WI38 (cell line): ENCODE results near the gene EDC3.

ENCODE experiments used
- H3K4me3 ChIP-seq: 2 replicates; pipeline ENCODE4 v1.5.1; 2011; ENCODE audit warnings: low read depth, mild to moderate bottlenecking, control low read depth, low read length
- TF ChIP-seq, protein P1 (sequence below): IDR thresholded peaks from 2 replicates; pipeline ENCODE4 v1.5.1; 2012; ENCODE audit warnings: low read depth, mild to moderate bottlenecking, control low read depth, low read length

The EDC3 gene

DNA sequence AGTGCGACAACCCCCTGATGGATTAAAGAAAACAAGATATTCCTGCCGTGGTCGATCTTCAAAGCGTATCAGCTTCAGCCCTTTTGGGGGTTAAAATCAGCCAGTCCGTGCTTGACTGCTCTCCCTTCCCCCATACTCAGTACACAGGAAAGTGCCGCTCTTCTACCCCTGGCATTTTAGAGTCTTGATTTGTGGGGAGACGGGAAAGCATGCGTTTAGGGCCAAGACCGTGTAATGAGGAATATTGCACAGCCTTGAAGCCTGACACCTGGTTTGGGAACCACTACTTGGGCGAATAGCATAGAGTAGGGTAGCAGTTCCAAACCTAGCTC is 540 bp upstream of the EDC3 start:
- H3K4me3 ChIP-seq: peak overlapping the region; percentile 92
- TF ChIP-seq, protein P1, sequence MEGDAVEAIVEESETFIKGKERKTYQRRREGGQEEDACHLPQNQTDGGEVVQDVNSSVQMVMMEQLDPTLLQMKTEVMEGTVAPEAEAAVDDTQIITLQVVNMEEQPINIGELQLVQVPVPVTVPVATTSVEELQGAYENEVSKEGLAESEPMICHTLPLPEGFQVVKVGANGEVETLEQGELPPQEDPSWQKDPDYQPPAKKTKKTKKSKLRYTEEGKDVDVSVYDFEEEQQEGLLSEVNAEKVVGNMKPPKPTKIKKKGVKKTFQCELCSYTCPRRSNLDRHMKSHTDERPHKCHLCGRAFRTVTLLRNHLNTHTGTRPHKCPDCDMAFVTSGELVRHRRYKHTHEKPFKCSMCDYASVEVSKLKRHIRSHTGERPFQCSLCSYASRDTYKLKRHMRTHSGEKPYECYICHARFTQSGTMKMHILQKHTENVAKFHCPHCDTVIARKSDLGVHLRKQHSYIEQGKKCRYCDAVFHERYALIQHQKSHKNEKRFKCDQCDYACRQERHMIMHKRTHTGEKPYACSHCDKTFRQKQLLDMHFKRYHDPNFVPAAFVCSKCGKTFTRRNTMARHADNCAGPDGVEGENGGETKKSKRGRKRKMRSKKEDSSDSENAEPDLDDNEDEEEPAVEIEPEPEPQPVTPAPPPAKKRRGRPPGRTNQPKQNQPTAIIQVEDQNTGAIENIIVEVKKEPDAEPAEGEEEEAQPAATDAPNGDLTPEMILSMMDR: no peak

- TF ChIP-seq, protein P1: no peak
These were observed 3.5 kb downstream of the EDC3 start for GRCh38 chr15:74692327-74692726.

DNA sequence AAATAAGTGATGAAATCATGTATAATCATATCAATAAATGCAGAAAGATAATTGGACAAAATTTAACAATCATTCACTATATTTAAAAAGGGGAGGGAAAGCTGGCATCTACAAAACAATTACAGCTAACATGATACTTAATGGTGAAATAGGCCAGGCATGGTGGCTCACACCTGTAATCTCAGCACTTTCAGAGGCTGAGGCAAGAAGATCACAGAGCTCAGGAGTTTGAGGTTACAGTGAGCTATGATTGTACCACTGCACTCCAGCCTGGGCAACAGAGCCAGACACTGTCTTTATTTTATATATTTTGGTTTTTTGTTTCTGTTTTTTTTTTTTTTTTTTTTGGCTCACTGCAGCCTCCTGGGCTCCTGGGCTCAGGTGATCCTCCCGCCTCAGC is 12.1 kb downstream of the EDC3 start:
- no peak overlapping the region for H3K4me3 ChIP-seq

More at GRCh38 chr15:74692327-74692726, 3.5 kb downstream of the EDC3 start:
- H3K4me3 ChIP-seq: no peak overlapping the region

GRCh38 chr15:74682954-74683353 is 12.9 kb downstream of the EDC3 start:
- TF ChIP-seq, protein P1: no peak
- H3K4me3 ChIP-seq: no peak overlapping the region

More for the DNA sequence above, 12.1 kb downstream of the EDC3 start:
- TF ChIP-seq, protein P1: no peak

- TF ChIP-seq, protein P1: no peak
These were observed 15.4 kb downstream of the EDC3 start for GRCh38 chr15:74680456-74680855.

DNA sequence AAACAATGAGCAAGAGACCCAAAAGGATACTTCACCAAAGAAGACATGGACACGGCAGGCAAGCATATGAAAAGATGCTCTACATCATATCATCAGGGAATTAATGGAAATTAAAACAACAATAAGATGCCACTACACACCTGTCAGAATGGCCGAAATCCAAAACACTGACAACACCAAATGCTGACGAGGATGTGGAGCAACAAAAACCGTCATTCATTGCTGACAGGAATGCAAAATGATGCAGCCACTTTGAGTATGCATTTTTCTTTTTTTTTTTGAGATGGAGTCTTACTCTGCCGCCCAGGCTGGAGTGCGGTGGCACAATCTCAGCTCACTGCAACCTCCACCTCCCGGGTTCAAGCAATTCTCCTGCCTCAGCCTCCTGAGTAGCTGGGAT is 19.0 kb downstream of the EDC3 start:
- H3K4me3 ChIP-seq: no peak overlapping the region
- TF ChIP-seq, protein P1: no peak

More at GRCh38 chr15:74680456-74680855, 15.4 kb downstream of the EDC3 start:
- H3K4me3 ChIP-seq: no peak overlapping the region

DNA sequence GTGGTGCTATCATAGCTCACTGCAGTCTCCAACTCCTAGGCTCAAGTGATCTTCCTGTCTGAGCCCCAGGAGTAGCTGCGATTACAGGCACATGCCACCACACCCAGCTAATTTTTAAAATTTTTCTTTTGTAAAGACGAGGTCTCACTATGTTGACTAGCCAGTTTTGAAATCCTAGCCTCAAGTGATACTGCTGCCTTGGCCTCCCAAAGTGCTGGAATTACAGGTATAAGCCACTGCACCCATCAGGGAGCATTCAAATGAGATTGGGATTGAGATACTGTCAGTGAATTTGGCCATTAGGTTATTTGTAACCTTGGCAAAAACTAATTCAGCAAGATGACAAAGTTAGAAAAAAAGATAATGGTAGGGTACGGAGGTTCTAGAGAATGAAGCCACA is 21.7 kb downstream of the EDC3 start:
- H3K4me3 ChIP-seq: no peak overlapping the region

More for the DNA sequence above, 21.7 kb downstream of the EDC3 start:
- TF ChIP-seq, protein P1: no peak
